ENCODE results near the gene RBSN.

DNA sequence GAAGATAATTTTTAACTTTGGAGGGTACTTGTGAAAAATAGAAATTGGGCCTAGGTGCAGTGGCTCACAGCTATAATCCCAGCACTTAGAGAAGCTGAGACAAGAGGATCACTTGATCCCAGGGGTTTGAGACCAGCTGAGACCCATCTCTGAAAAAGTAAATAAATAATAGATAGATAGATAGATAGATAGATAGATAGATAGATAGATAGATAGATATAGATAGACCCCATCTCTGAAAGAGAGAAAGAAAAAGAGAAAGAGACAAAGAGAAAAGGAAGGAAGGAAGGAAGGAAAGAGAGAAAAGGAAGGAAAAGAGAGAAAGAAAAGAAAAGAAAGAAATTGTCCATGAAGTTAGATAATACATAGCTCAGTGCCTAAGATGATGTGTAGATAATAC is 69.3 kb downstream of the RBSN start:
- TF ChIP-seq, protein P1, sequence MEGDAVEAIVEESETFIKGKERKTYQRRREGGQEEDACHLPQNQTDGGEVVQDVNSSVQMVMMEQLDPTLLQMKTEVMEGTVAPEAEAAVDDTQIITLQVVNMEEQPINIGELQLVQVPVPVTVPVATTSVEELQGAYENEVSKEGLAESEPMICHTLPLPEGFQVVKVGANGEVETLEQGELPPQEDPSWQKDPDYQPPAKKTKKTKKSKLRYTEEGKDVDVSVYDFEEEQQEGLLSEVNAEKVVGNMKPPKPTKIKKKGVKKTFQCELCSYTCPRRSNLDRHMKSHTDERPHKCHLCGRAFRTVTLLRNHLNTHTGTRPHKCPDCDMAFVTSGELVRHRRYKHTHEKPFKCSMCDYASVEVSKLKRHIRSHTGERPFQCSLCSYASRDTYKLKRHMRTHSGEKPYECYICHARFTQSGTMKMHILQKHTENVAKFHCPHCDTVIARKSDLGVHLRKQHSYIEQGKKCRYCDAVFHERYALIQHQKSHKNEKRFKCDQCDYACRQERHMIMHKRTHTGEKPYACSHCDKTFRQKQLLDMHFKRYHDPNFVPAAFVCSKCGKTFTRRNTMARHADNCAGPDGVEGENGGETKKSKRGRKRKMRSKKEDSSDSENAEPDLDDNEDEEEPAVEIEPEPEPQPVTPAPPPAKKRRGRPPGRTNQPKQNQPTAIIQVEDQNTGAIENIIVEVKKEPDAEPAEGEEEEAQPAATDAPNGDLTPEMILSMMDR (IDR thresholded peaks at IDR 0.05): no peak
- TF ChIP-seq POLR2A (IDR thresholded peaks at IDR 0.05): no peak

All from Peyer's patch (tissue), 4 donors.